Inferior parietal cortex (tissue), 1 donor: Measurements from ENCODE around the gene SYNJ2.
"Not testable (repeated sequence)": the region's sequence is repeated elsewhere in the genome, so short reads cannot be mapped to it uniquely, and the experiment has no call there.

ENCODE experiments used
- DNase-seq: peaks from one replicate; pipeline ENCODE4 v3.0.0-alpha.2; 2016; ENCODE audit errors: extremely low spot score

SYNJ2 gene

DNA sequence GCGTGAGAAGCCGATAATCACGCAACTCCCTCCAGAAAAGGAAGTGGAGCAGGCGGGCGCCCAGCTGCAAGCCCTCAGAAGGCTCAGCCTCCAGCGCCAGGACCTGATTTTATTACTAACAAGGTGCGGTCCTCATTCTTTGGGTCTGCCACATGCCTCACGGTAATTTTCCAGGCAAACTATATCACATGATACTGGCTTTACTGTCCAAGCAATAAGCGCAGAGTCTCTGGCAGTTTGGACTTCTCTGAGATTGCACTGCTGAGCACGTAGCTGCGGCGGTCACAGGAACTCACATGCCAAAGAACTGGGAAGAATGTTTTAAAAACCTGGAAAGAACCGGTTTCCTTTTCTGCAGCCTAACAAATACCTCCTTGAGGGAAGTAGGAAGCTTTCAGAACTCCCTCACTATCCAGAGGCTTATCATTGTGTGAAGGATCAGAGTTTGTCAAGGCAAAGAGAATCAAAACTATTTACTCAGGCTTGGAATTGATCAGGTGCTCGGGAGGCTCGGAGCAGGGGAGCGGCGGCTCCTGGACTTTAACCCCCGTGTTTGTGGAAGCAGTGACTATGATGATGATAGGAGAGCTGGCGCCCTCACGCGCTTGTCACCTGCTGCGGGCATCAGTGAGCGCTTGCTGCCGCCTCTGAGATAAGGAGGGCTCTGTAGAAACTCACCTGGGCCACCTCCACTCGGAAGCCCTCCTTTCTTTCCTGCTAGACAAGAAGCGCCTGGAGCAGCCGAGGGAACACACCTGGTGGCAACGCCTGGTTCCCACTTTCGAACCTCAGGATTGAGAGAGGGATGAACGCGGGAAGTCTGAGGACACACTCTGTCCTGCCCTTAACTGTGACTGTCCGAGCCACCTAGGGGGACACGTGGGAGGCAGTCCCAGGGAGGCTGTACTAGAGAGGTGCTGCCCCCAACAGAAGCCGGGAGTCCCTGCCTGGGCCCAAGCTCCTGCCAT is 27.2 kb upstream of the SYNJ2 start:
- DNase-seq = no peak

DNA sequence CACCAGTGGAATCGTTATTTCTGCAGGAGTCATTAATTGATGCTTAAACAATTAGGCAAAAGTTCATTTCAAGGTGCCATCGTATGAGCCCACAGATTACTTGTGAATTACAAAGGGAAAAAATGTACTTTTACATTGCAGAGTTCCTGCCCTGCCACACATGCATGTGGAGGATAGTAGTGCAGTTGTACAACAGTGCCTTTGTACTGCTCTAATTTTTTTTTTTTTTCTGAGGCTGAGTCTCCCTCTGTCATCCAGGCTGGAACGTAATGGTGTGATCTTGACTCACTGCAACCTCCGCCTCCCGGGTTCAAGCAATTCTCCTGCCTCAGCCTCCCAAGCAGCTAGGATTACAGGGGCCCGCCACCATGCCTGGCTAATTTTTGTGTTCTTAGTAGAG is 26.0 kb upstream of the SYNJ2 start:
- DNase-seq = no peak

DNA sequence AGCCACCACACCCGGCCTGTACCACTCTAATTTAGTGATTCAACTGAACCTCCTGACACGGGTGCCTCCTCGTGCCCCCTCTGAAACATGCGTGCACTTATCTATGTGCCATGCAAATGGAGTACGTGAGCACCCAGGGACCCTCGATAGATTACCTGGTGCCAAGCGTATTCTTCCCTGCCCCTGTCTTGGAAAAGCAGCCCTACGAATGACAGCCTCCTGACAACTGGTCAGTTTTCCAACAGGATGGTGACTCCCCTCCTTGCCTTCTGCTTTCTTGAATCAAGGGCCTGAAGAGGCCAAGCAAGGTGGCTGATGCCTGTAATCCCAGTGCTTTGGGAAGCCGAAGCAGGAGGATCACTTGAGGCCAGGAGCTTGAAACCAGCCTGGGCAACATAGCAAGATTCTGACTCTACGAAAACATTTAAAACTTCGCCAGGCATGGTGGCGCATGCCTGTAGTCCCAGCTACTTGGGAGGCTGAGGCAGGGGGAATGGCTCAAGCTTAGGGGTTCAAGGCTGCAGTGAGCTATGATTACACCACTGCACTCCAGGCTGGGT is 25.4 kb upstream of the SYNJ2 start:
- DNase-seq = no peak

DNA sequence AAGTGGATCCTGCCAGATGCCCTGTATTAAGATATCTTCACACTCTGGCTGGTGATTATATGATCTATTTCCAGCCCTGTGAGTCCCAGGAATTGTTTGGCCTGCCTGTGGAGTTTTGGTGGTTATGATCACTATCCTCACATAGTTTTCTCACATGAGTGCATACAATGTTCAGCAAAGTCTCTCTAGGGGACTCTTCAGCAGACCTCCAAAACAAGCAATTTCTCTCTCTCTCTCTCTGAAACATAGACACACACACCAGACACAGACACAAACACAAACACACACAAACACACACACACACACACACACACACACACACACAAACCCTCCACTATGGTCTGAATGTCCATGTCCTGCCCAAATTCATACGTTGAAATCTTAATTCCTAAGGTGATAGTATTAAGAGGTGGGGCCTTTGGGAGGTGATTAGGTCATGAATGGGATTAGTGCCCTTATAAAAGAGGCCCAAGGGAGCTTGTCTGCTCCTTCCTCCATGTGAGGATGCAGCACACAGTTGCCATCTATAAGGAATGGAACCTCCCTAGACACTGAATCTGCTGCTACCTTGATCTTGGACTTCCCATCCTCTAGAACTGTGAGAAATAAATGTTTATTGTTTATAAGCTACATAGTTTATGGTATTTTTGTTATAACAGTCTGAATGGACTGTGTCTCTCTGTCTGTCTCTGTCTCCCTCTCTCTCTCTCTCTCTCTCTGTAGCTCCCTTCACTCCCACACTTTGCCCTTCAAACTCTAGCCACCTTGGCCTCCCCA is 22.0 kb upstream of the SYNJ2 start:
- no peak for DNase-seq

DNA sequence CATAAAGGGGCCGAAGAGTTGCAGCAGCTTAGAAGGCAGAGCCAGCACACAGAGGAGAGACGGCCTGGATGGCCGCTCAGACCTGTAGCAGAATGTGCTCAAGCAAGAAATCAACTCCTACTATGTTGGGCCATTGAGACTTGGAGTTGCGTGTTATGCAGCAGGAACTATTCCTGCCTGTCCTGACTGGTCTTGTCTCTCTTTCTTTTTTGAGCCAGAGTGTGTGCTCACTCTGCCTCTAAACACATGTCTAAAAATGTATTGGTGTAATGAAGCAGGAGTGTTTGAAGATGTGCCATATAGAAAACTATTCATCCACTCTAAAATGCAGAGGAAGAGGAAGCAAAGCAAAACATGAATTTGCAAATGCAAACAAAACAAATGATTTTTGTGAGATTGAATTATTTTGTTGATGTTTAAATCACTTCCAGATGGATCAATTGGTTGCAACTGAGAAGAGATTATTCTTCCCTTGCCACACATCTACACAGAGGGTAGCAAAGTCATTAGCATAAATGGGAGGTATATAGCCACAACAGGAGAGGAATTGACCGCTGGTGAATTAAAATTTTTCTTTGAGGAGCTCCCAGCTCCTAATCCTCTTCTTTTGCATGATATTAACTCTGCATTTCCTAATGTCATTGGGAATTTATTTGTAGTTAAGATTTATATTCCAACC is 20.4 kb upstream of the SYNJ2 start:
- DNase-seq = no peak

DNA sequence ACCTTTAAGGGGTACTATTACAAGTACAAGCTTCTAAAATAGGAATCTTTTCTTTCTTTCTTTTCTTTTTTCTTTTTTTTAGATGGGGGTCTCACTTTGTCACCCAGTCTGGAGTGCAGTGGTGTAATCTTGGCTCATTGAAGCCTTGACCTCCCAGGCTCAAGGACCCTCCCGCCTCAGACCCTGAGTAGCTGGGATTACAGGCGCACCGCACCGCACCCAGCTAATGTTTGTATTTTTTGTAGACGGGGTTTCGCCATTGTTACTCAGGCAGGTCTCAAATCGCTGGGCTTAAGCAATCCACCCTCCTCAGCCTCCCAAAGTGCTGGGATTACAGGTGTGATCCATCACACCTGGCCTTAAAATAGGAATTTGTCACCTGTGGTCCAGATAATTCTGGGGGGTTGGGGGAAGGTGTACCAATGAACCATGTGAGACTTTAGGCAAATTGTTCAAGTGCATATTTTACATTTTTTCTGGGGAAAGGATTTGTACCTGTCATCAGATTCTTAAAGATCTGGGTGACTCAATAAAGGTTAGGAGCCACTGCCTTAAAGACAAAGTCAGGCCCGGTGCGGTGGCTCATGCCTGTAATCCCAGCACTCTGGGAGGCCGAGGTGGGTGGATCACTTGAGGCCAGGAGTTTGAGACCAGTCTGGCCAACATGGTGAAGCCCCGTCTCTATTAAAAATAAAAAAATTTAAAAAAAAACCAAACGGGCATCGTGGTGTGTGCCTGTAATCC is 19.7 kb upstream of the SYNJ2 start:
- DNase-seq = no peak

DNA sequence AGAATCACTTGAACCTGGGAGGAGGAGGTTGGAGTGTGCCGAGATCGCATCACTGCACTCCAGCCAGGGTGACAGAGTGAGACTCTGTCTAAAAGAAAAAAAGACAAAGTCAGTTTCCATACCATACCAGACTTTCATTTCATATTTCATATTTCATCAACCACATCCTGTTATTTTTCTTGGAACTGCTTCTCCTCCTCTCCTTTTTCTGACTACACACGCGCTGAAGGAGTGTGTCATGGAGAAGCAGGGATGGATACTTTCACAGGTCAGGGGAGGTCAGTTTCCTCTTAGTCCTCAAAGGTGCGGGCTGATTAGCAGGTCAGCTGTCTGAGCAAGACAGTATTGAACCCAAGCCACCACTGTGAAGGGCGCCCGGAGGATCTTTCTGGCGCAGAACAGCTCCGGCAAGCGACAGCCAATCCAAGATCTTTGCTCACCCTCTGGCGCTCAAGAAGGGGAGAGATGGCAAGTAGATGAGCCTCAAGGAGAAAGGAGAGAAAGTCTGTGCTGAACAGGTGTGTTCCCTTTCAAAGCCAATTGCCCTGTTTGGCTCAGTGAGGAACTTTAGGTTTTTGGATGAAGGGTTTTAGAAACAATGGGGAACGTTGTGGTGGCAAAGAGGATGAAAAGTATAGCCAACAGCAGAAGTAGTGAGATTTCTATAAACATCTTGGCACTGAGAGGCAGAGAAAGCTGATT is 18.9 kb upstream of the SYNJ2 start:
- no peak for DNase-seq

DNA sequence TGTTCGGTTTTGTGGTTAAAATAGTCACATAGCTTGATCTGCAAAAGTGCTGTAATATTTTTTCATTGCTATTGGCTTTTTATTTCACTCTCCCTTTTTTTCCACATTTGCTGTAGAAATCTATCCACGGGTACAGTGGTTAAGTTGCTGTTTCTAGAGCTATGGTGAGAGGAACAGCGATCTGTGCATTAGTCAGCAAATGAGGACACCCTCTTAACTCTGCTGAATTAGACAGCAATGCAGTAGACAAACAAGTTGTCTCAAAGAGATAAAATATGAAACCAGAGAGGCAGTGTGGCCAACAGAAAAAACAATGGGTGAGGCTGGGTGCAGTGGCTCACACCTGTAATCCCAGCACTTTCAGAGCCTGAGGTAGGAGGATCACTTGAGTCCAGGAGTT is 17.6 kb upstream of the SYNJ2 start:
- no peak for DNase-seq

DNA sequence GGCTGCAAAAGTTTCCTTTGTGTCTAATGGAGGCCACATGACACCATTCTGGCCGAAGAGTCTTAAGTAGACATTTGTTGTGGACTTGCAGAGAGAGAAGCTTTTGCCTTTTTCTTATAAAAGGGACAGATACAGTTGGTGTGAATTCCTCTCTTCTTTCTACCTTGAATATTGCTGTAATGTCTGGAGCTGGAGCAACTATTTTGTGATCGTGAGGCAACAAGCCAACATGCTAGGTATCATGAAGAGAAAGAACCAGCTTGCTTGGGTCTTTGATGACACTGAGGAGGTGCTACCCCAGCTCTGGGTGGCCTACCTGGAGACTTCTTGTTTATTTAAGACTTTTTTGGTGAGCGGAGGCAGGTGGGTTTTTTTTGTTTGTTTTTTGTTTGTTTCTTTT is 16.3 kb upstream of the SYNJ2 start:
- DNase-seq = no peak

DNA sequence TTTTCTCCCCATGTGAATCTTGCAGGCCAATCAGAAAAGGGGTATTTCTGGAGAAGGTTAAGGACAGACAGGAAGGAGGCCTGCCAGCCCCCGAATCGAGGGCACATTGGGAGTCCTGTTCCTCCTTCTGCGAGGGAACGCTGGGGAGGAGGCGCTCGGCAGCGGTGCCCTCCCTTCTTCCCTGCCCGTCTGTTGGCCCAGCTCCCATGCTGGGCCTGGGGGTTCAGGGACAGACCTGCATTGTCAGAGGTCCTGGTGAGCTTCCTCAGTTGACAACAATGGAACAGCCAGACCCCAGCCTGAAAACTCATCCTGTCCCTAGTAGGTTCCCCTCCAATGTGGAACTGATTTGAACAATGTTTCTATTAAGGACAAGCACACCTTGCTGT is 15.1 kb upstream of the SYNJ2 start:
- DNase-seq = no peak

DNA sequence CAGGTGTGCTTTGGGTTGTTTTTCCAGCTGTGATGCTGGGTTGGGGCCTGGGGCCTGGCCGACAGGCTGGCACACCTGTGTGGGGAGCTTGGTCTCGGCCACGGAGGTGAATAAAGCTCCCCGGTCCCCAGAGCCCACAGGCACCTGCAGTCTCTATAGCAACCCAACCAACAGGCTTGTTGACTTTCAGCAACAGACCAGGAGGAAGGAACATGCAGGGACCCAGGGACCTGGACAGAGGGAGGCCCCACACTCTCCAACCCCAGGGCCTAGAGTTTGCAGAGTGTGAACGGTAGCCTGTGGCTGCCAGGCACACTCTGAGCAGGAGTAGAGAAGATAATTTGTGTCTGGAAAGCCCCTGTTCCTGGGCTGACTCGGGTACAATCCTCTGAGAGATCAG is 14.6 kb upstream of the SYNJ2 start:
- no peak for DNase-seq

DNA sequence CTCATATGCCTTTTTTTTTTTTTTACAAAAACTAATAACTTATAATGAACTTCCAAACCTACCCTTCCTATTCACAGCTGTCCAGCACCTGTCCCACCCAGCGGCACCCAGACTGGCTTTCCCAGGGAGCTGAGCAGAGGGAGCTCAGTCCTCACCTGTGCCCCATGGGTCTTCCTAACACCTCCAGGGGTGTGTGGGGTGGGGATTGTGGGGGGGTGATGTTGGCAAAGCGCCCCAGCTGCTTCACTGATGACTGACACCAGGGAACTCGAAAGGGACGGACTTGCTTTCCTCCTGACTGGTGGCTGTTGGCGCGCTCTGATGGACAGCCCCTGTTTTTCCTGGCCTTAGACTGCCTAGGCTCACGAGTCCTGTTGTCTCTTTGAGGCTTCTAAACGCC is 14.2 kb upstream of the SYNJ2 start:
- no peak for DNase-seq

DNA sequence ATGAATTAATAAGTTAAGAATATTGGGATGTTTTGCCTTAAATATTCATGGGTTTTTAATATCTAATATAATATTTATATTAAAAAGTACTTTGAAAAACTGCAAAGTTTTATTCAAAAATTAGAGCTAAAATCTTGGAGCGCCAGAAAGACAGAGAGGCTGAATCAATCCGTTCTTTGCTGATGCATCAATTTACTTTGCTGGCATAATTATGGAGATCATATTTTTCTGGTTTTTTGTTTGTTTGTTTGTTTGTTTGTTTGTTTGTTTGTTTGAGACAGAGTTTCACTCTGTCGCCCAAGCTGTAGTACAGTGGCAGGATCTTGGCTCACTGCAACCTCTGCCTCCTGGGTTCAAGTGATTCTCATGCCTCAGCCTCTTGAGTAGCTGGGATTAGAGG is 9.5 kb upstream of the SYNJ2 start:
- DNase-seq = not testable (repeated sequence)

DNA sequence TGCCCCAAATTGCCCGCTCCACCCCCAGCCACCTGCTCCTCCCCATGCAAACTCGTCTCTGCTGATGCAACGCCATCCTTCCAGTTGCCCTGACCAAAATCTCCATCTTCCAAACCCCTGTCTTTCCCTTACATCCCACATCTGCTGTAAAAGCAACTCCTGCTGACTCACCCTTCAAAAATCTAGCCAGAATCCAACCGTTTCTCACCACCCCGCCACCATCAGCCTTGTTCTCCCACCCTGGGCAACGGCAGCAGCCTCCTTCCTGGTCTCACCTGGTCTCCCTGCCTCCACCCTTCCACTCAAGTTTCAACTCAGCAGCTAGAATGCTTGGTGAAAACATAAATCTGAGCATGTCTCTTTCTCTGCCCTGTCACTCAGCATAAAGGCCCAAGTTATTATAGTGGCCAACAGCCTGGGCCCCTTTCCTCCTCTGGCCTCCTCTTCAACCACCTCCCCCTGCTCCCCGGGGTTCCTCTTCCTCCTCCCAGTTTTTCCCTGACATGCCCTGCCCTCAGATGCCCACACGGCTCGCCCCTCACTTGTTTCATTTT is 7.2 kb upstream of the SYNJ2 start:
- DNase-seq = no peak

DNA sequence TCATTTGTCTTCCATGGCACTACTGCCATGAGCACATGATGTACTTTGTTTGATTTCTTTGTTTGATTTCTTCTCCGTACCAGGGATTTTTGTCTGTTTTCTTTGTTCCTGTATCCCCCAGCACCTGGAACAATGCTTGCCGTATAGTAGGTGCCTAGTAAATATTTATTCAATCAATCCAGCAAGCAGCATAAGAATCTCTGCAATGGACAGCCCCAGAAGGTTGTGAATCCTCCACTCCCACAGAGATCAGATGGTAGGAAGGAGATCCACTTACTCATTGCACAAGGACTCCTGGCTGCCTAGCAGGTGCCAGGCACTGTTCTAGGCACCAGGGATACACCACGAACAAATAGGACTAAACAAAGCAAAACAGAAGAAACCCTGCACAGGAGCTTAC is 6.7 kb upstream of the SYNJ2 start:
- DNase-seq = no peak

DNA sequence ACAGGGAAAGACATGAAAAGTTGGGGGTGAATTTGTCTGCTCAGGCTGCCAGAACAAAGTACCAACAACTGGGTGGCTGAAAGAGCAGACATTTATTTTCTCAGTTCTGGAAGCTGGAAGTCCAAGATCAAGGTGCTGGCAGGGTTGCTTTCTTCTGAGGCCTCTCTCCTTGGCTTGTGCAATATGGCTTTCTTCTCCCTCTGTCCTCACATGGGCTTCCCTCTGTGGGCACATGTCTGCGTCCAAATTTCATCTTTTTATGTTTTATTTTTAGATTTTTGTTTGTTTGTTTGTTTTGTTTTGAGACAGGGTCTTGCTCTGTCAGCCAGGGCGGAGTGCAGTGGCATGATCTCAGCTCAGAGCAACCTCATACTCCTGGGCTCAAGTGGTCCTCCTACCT is 6.2 kb upstream of the SYNJ2 start:
- no peak for DNase-seq

DNA sequence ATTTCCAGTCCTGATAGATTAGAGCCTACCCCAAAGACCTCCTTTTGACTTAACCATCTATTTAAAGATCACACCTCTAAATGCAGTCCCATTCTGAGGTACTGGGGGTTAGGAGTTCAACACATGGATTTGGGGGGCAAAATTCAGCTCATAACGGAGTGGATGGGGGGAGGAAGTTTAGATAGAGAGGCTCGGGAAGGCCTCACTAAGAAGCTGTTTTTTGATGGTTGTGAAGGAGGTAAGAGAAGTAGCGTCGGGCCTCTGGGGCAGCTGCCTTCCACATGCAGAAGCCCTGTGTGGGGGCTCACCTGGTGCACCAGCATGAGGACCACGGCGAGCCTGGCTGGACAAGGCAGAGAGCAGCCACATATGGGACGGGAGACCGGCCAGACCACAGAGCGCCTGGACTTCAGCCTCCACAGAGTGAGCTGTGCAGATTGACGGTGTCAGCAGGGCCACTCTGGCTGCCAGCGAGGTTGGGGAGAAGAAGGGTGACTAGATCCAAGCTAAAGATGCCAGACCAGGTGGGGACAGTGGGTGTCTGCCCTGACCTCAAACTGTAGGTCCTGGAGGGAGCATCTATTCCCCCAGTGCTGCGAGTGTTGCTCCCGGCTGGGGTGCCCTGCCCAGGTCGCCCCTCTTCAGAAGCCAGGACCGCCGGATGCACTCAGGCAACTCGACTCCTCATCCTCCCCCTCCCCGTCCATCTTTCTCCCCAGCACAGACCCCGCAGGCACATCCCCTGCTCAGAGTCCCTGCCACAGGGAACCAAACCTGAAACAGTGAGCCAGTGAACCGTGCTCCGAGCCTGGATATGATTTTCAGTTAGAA is 5.1 kb upstream of the SYNJ2 start:
- DNase-seq = no peak

DNA sequence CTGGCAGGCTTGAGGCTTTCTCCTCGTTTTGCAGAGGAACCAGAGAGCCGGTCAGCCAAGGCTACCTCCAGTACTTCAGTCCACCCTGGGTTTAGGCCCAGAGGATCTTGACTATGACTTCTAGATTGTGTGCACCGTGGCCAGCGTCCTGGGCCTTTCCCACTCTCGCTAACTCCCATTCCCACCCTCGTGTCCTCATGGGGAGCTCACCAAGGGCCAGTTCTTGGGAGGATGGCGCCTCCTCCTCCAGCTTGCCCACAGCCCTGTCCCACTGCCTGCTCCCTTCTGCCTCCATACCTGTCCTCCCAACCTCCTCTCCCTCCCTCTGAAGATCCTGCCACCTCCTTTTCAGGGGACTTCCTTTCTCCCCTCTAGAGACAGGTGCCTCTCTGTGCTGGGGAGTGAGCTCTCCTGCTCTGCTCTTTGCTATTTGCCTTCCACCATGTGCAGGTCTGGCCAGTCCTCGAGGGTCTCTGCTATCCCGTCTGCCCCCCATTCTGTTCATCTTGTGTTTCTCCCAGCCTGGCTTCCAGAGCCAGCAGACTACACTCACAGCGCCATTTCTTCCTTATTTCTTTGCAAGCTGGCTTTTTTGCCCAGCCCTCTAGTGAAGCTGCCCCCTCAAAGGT is 4.4 kb upstream of the SYNJ2 start:
- DNase-seq = no peak
